T-cell (primary cell): ENCODE data around the gene PHF21A. TPM values are rescaled to one million over a fixed set of nuclear protein-coding genes. Genes with fewer than 3 reads are reported as not detected.
"Not testable (repeated sequence)": the region's sequence is repeated elsewhere in the genome, so short reads cannot be mapped to it uniquely, and the experiment has no call there.

Experiments used
- ATAC-seq, 4 experiments: fragments of 200-7000 bp in 3 of 4; fragments of 150-1000 bp in 1 of 4; cut with Tn5 transposase; replicated peaks in 1 of 4; 1 replicate in 3 of 4; 2 replicates in 1 of 4; pipeline ENCODE4 v1.10.0; 2021; ENCODE audit warnings: moderate library complexity in 3 of 4, mild to moderate bottlenecking in 2 of 4, moderate number of reproducible peaks in 1 of 4
- CTCF ChIA-PET, 2 donors: fragments of 300-600 bp; sonication (Branson Sonifier 250); formaldehyde crosslinking; loops; one replicate each; lab custom pipeline; 2022; ENCODE audit warnings: antibody characterized with exemption in 2 of 2; lab: Charles Lee
- POLR2A ChIA-PET, 2 donors: fragments of 300-600 bp; sonication (Branson Sonifier 250); formaldehyde crosslinking; loops; one replicate each; lab custom pipeline; 2022; ENCODE audit warnings: antibody characterized with exemption in 2 of 2; lab: Charles Lee
- DNase-seq, 35 experiments: peaks; one replicate each; pipeline versions ENCODE4 v3.0.0 to v3.0.0-alpha.2; 2013 to 2023
- H3K27ac ChIP-seq: one replicate; pipeline ENCODE4 v1.5.1; 2013; ENCODE audit warnings: low read length
- H3K27me3 ChIP-seq, 2 experiments: replicated peaks in 1 of 2; 1 replicate in 1 of 2; 2 replicates in 1 of 2; pipeline versions ENCODE4 v1.6.1 to v1.7.0; 2013; ENCODE audit warnings: low read length in 1 of 2, mixed read lengths in 1 of 2; ENCODE audit not compliant: control insufficient read depth in 2 of 2, insufficient read depth in 2 of 2; ENCODE audit errors: extremely low read depth in 1 of 2
- H3K36me3 ChIP-seq, 2 donors: 1 replicate in 1 of 2; 2 replicates in 1 of 2; pipeline versions ENCODE4 v1.6.1 to v1.7.0; 2013; ENCODE audit warnings: low read length in 1 of 2; ENCODE audit not compliant: control insufficient read depth in 2 of 2, insufficient read depth in 1 of 2; ENCODE audit errors: extremely low read depth in 1 of 2
- H3K4me1 ChIP-seq, 2 experiments: 1 replicate in 1 of 2; 2 replicates in 1 of 2; pipeline versions ENCODE4 v1.6.1 to v1.7.0; 2013; ENCODE audit warnings: low read length in 2 of 2, mixed read lengths in 1 of 2; ENCODE audit not compliant: insufficient read depth in 2 of 2, control insufficient read depth in 1 of 2; ENCODE audit errors: extremely low read depth in 1 of 2
- H3K4me3 ChIP-seq, 2 donors: 1 replicate in 1 of 2; 2 replicates in 1 of 2; pipeline versions ENCODE4 v1.5.1 to v1.7.0; 2013; ENCODE audit warnings: mild to moderate bottlenecking in 2 of 2, low read length in 1 of 2, moderate library complexity in 1 of 2; ENCODE audit not compliant: control insufficient read depth in 1 of 2; ENCODE audit errors: extremely low read depth in 1 of 2
- H3K9me3 ChIP-seq: 2 replicates; pipeline ENCODE4 v1.7.0; 2013
- H3K27ac Mint-ChIP-seq, 2 donors: one replicate each; pipeline ENCODE4 v1.8.0; 2020 to 2021; ENCODE audit warnings: mild to moderate bottlenecking in 2 of 2, mixed read lengths in 2 of 2
- H3K27me3 Mint-ChIP-seq, 2 donors: one replicate each; pipeline ENCODE4 v1.8.0; 2021 to 2022; ENCODE audit warnings: mixed read lengths in 2 of 2
- H3K36me3 Mint-ChIP-seq: one replicate; pipeline ENCODE4 v1.8.0; 2021; ENCODE audit warnings: mixed read lengths
- H3K4me1 Mint-ChIP-seq, 3 donors: one replicate each; pipeline ENCODE4 v1.8.0; 2020 to 2022; ENCODE audit warnings: mixed read lengths in 3 of 3, mild to moderate bottlenecking in 1 of 3
- H3K4me3 Mint-ChIP-seq, 3 donors: one replicate each; pipeline ENCODE4 v1.8.0; 2020 to 2022; ENCODE audit warnings: mild to moderate bottlenecking in 3 of 3, mixed read lengths in 3 of 3, moderate library complexity in 3 of 3
- H3K9me3 Mint-ChIP-seq, 3 donors: one replicate each; pipeline ENCODE4 v1.8.0; 2020 to 2022; ENCODE audit warnings: mixed read lengths in 3 of 3
- WGBS: methylation state at CpG from one replicate; pipeline ENCODE4 v1.1.5; 2013; ENCODE audit warnings: missing lambda C conversion rate; ENCODE audit not compliant: insufficient coverage; 5-methylcytosine and 5-hydroxymethylcytosine counted together
- total RNA-seq, 35 experiments: library from RNA in 6 of 35; stranded (reverse) in 6 of 35; fragments of 120-200 nt in 1 of 35; gene quantifications; one replicate each; pipeline versions ENCODE4 v1.2.1 to v1.2.4 and lab custom pipeline; 2013 to 2026

PHF21A gene
- total RNA-seq, 5 donors from 2014 or later (not counting 1 experiment from before 2014, with no cell fraction given), result 45.5 to 82.9 (median 57.4) TPM

GRCh38 chr11:45900916-45901617 is 220.2 kb downstream of the PHF21A start:
- Mint-ChIP-seq H3K27ac (no peak overlapping the region), H3K9me3 (no peaks in the 10 kb centered on the region), H3K36me3 (no peaks in the 10 kb centered on the region), H3K4me3 (peak overlapping the region; percentile 49 to 65 (median 59)), H3K4me1 (peaks cover 7 to 16% (median 13%) of the 10 kb centered on the region in 3 donors), H3K27me3 (peaks cover 15 to 23% of the 10 kb centered on the region in 2 donors)
- Histone ChIP-seq H3K36me3 (no peaks in the 10 kb centered on the region), H3K4me1 (peaks cover 0 to 25% of the 10 kb centered on the region in 2 experiments), H3K4me3 (no peak overlapping the region), H3K27me3 (peaks cover 3 to 49% of the 10 kb centered on the region in 2 experiments), H3K9me3 (no peaks in the 10 kb centered on the region), H3K27ac (no peak overlapping the region)
- ATAC-seq, result no peak
- ChIA-PET POLR2A (no interaction called here), CTCF (interaction anchor here in 1 of 2 donors (0.6 kb wide), 1 partner anchor 947 kb away, joined by 10 read pairs; no protein-coding TSS in a partner anchor)
- 74% methylated on average over 8 of the region's 8 CpGs for WGBS
- DNase-seq, result no peak

GRCh38 chr11:45900175-45900800 is 221.0 kb downstream of the PHF21A start:
- H3K27me3 Mint-ChIP-seq, result peaks cover 18 to 26% of the 10 kb centered on the region in 2 donors
- H3K27ac Mint-ChIP-seq, H3K9me3 Mint-ChIP-seq, H3K27ac ChIP-seq, H3K4me3 ChIP-seq, H3K36me3 ChIP-seq, H3K9me3 ChIP-seq, POLR2A ChIA-PET, H3K36me3 Mint-ChIP-seq, DNase-seq: not testable (repeated sequence)
- H3K4me3 Mint-ChIP-seq, result peak overlapping the region; percentile 49 to 73 (median 65)
- CTCF ChIA-PET, result interaction anchor here in 1 of 2 donors (0.6 kb wide), 1 partner anchor 947 kb away, joined by 10 read pairs; no protein-coding TSS in a partner anchor
- Histone ChIP-seq H3K27me3 (peaks cover 3 to 56% of the 10 kb centered on the region in 2 experiments), H3K4me1 (peaks cover 0 to 18% of the 10 kb centered on the region in 2 experiments)
- ATAC-seq, result peak in 2 of 4 experiments; percentile 6 to 28
- peaks cover 4 to 16% (median 10%) of the 10 kb centered on the region in 3 donors for H3K4me1 Mint-ChIP-seq
- 20% methylated on average over 24 of the region's 59 CpGs for WGBS

- peaks cover 3 to 63% of the 10 kb centered on the region in 2 experiments for H3K27me3 ChIP-seq
- DNase-seq (peak in 34 of 35 experiments; percentile 14 to 74 (median 52)), ATAC-seq (peak; percentile 63 to 79 (median 68))
Observed at GRCh38 chr11:45899448-45900174, 221.6 kb downstream of the PHF21A start.

GRCh38 chr11:45899086-45899447 is 222.2 kb downstream of the PHF21A start:
- ATAC-seq (no peak), DNase-seq (no peak)
- H3K36me3 Mint-ChIP-seq, result no peaks in the 10 kb centered on the region
- H3K4me1 Mint-ChIP-seq, result peaks cover 4 to 16% (median 9%) of the 10 kb centered on the region in 3 donors
- H3K4me3 Mint-ChIP-seq, result peak overlapping the region; percentile 59 to 73 (median 65)
- H3K27ac Mint-ChIP-seq, result no peak overlapping the region
- H3K4me3 ChIP-seq, result peak overlapping the region; percentile 36 to 40
- POLR2A ChIA-PET, result no interaction called here
- WGBS, result 25% methylated on average over 2 of the region's 3 CpGs
- no peaks in the 10 kb centered on the region for H3K36me3 ChIP-seq
- H3K27me3 ChIP-seq, result peaks cover 3 to 68% of the 10 kb centered on the region in 2 experiments
- no peaks in the 10 kb centered on the region for H3K9me3 ChIP-seq
- no peak overlapping the region for H3K27ac ChIP-seq
- peaks cover 28 to 37% of the 10 kb centered on the region in 2 donors for H3K27me3 Mint-ChIP-seq
- peaks cover 0 to 17% of the 10 kb centered on the region in 2 experiments for H3K4me1 ChIP-seq
- H3K9me3 Mint-ChIP-seq, result no peaks in the 10 kb centered on the region
- CTCF ChIA-PET, result interaction anchor here in 1 of 2 donors (0.8 kb wide), 1 partner anchor 57 kb away, joined by 3 read pairs; no protein-coding TSS in a partner anchor

More at GRCh38 chr11:45899448-45900174, 221.6 kb downstream of the PHF21A start:
- H3K36me3 Mint-ChIP-seq, result no peaks in the 10 kb centered on the region
- Histone ChIP-seq H3K36me3 (no peaks in the 10 kb centered on the region), H3K4me1 (peaks cover 0 to 17% of the 10 kb centered on the region in 2 experiments), H3K4me3 (peak overlapping the region; percentile 36 to 40), H3K9me3 (no peaks in the 10 kb centered on the region), H3K27ac (no peak overlapping the region)
- H3K4me3 Mint-ChIP-seq, result peak overlapping the region; percentile 59 to 73 (median 65)
- H3K27ac Mint-ChIP-seq, result no peak overlapping the region
- H3K4me1 Mint-ChIP-seq, result peaks cover 4 to 16% (median 9%) of the 10 kb centered on the region in 3 donors
- peaks cover 25 to 32% of the 10 kb centered on the region in 2 donors for H3K27me3 Mint-ChIP-seq
- POLR2A ChIA-PET, result no interaction called here
- no peaks in the 10 kb centered on the region for H3K9me3 Mint-ChIP-seq
- 2% methylated on average over 42 of the region's 62 CpGs for WGBS
- CTCF ChIA-PET, result interaction anchor here in 1 of 2 donors (0.8 kb wide), 1 partner anchor 57 kb away, joined by 3 read pairs; no protein-coding TSS in a partner anchor

GRCh38 chr11:45897556-45897955 is 223.7 kb downstream of the PHF21A start:
- Histone ChIP-seq H3K4me3 (no peak overlapping the region), H3K9me3 (no peaks in the 10 kb centered on the region), H3K4me1 (peaks cover 0 to 17% of the 10 kb centered on the region in 2 experiments), H3K27ac (no peak overlapping the region), H3K36me3 (no peaks in the 10 kb centered on the region), H3K27me3 (peaks cover 3 to 80% of the 10 kb centered on the region in 2 experiments)
- no peak for DNase-seq
- no peak for ATAC-seq
- H3K4me1 Mint-ChIP-seq, result peaks cover 4 to 16% (median 9%) of the 10 kb centered on the region in 3 donors
- ChIA-PET CTCF (interaction anchor here in 1 of 2 donors (0.8 kb wide), 1 partner anchor 14 kb away, joined by 3 read pairs; no protein-coding TSS in a partner anchor), POLR2A (interaction anchor here in 1 of 2 donors (0.5 kb wide), 1 partner anchor 46 kb away, joined by 3 read pairs; no protein-coding TSS in a partner anchor)
- H3K36me3 Mint-ChIP-seq, result no peaks in the 10 kb centered on the region
- H3K9me3 Mint-ChIP-seq, result no peaks in the 10 kb centered on the region
- H3K27me3 Mint-ChIP-seq, result peaks cover 34 to 47% of the 10 kb centered on the region in 2 donors
- no peak overlapping the region for H3K27ac Mint-ChIP-seq
- H3K4me3 Mint-ChIP-seq, result no peak overlapping the region
- WGBS, result 92% methylated on average over 6 of the region's 6 CpGs
